Stimulated activated CD8-positive, alpha-beta memory T cell treated with anti-CD3 and anti-CD28 coated beads, Interleukin-7, amount 100 ng/mL, for 24 hours (primary cell): ENCODE measurements around the gene SMC6.

Experiments
- DNase-seq: peaks from one replicate; pipeline ENCODE4 v3.0.0-alpha.2; 2020; ENCODE audit warnings: low read depth

SMC6 gene

GRCh38 chr2:17649026-17649425, 104.6 kb downstream of the SMC6 start:
- no peak for DNase-seq

GRCh38 chr2:17648581-17648980, 105.0 kb downstream of the SMC6 start:
- DNase-seq, result no peak

GRCh38 chr2:17646838-17647701, 106.5 kb downstream of the SMC6 start:
- DNase-seq, result no peak

DNA sequence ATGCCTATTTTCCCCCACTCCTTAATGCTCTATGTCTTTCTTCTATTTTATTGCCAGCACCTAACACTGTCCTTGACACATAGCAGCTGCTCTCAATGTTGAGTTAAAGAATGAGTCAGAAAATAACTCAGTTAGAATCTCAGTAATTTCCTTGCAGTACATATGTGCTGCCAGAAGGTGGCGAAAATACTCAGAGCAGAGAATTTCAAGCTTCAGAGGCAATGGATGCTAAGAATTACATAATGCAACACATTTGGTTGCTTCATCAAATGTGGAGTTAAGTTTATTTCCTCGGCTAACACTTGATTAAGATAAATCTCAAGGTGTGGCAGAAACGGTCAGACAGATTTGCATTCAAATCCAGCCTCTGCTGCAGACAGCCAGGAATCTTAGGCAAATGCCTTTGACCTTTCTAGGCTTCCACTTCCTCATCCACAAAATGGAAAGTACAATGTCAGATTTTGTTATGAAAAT, 107.5 kb downstream of the SMC6 start:
- DNase-seq, result no peak

- DNase-seq, result no peak
These were observed 108.5 kb downstream of the SMC6 start for GRCh38 chr2:17644997-17645720.

DNA sequence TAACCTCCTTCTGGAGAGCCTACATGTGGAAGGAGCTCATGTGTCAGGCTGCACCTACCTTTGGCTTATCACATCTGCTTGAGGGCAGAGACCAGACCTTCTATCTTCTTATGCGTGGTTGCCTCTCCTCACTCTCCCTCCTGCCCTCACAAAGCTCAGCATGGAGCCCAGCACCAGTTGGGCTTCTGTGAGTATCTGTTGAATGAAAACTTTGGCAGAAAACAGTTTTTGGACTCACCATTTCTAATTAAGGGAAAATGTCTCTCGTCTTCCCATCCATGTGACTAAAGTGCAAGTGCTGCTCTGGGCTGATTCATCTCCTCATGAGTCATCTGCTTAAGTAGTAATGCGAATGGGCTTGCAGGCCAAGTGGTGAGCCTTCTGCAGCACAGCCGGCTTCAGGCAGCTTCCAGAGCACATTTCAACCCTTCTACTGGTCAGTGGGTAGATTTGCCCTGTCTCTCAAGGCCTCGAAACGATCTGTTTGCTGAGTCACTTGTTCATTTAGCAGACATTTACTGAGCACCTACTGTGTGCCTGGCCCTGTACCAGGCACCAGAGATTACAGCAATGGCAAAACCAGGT, 110.5 kb downstream of the SMC6 start:
- no peak for DNase-seq

DNA sequence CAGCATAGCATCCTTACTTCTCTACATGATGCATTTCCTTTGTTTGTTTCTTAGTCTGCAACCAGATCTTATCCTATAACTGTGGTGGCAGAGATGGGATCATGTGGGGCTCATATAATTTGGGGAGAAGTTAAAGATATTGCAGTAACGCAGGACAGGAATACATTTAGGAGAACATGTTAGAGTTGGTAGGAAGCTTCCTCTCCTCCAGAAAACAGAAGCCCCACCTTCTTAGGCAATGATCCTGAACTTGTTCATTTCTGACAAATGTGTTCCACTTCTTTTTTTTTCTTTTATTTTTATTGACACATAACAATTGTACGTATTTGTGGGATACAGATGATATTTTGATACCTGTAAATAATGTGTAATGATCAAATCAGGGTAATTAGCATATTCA, 113.2 kb downstream of the SMC6 start:
- DNase-seq, result no peak

DNA sequence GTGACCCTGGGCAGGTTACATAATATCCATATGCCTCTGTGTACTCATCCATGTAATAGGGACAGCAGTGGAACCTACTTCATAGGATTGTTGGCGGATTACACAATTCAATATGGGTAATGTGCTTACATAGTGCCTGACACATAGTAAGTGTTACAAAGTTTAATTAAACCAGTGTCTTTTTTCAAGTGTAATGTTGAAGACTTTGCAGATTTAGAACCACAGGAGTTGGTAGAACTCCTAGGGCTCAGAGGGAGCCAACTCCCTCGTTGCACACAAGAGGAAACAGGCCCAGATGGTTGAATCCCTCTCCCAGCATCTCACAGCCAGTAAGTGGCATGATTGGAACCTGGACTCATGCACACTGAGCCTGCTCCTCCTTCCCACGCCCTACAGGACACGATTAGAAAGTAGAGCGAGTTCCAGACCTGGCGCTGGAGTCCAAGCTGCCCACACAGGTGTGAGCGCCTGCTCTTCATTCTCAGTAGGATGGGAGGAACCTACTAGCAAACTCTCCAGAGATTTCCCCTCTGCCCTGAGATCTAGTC, 115.3 kb downstream of the SMC6 start:
- DNase-seq, result no peak

DNA sequence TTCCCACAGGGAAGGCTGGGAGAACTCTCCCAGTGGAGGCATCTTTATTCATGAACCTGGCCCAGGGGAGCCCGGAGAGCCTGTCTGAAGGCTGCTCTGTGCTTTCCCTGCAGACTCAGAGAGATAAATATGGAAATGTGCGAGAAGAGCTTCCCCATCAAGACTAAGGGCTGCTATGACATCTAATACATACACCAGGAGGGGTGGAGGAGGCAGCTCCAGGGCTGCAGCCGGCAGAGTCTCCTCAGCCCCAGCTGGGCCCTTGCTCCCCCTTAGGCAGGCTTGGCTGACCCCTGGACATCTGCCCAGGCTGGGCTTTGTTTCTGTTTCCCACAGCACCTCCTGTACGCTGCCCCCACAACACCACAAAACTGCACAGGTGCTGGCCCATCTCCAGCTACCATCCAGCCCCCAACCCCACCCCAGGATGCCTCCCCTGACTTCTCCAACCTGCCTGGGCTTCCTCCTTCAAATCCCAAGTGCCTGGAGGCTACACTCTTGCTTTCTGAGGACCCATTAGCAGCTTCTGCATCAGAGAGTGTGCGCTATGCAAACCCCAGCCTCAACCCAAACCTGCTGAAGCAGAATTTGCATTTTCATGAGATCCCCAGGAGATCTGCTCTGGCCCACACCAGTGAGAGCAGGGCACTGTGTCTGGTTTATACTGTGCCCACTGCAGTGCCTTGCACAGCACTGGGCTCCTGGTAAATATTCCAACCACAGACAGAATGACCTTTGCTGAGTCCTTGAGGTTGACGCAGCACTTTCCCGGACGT, 116.3 kb downstream of the SMC6 start:
- no peak for DNase-seq

GRCh38 chr2:17636257-17636656, 117.4 kb downstream of the SMC6 start:
- DNase-seq, result no peak

DNA sequence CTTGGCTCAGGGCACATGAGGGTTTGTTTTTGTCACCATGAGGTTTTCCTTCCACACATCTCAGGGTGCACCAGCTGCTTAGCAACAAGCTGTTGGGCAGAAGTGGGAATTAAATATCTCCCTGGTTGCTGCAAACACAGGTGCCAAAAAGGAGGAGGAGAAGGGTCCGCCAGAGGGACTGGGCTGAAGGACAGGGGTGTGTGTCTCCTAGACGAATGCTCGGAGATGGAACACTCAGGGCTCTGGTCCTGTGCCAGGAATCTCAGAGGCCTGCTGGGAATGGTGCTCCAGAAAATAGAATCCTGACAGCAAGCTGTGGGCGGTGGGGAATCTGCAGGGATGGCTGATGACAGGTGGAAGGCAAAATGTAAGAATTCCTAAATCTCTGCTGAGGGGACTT, 118.6 kb downstream of the SMC6 start:
- DNase-seq, result no peak

DNA sequence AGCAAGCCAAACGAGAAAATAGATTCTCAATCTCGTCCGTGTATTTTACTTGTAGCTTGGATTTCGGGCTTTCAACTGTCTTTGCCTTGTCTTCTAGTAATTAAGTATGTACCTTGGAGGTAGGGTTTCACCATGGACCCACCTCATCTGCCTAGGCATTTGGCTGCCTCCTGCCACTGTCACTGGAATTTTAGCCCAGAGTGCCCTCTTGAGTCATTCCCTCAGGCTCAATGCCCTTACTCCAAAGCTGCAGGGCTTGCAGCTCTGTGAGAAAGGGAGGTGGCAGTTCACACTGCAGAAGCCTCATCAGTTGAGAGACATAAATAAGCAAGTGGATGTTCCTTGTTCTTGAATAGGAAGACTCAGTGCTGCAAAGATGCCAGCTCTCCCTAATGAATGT, 123.5 kb downstream of the SMC6 start:
- DNase-seq, result no peak

GRCh38 chr2:17628349-17629261, 125.0 kb downstream of the SMC6 start:
- no peak for DNase-seq

- no peak for DNase-seq
These were observed 126.2 kb downstream of the SMC6 start for GRCh38 chr2:17627434-17627833.

DNA sequence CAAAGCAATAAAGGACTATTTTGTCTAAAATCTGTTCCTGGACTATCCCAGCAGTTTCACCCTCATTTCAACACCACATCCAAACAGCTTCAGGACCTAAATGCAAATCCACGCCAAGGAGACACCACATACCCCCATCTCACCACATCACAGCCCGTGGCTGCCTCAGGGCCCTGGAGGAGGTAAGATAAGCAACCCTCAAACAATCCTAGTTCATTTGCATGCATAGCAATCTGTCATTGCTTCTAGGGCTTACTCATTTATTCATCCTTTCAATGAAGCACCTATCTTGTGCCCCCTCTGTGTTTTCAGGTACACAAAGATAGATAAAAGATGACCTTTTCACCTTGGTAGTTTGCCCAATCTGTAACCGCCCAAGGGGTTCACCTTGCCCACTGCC, 126.6 kb downstream of the SMC6 start:
- no peak for DNase-seq

- DNase-seq, result no peak
These were observed 128.2 kb downstream of the SMC6 start for GRCh38 chr2:17625446-17625845.

DNA sequence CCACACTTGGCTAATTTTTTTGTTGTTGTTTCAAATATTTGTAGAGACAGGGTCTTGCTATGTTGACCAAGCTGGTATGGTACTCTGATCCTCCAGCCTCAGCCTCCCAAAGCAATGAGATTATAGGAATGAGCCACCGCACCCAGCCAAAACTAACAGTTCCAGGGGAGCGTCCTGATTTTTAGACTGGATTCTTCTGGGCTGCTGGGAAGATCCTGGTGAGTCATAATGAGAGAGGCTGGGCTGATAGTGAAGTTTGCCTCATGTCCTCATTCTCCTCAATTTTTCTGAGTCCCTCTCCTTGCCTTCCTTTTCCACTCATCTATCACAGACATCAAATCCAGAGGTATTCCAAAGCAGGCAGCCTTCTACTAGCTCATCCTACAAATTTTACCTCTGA, 131.8 kb downstream of the SMC6 start:
- DNase-seq, result no peak

DNA sequence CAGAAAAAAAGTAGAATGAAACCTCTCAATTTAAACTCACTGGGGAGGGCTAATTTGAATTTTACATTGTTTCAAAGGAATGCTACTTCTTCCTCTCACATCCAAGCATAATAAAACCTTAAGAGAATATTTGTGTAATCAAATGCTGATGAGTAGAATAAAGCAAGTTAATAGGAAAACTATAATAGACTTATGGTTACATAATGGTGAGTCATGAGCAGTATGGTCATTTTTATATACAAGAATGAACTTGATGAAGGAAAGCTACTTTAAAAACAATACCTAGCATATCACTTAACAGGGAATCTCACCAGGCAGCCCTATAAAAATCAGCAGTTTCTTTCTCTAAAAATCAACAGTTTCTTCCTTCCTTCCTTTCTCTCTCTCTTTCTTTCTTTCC, 132.8 kb downstream of the SMC6 start:
- DNase-seq, result no peak

GRCh38 chr2:17620280-17620679, 133.3 kb downstream of the SMC6 start:
- no peak for DNase-seq

DNA sequence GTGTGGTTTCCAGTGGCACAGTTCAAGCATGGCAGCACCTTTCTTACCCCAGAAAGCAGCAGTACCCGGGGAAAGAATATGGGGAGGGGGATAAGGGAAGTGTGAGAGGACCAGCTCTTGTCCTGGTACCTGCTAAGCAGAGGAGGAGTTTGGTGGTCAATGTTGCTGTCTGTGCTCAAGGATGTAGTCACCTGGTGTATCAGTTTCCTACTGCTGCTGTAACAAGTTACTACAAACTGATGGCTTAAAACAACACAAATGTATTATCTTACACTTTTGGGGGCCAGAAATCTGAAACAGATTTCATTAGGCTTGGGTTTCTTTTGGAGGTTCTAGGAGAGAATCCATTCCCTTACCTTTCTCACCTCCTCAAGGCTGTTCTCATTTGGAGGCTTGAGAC, 135.7 kb downstream of the SMC6 start:
- DNase-seq, result no peak

- no peak for DNase-seq
These were observed 136.1 kb downstream of the SMC6 start for GRCh38 chr2:17617516-17617915.
